ENCODE measurements around the gene LRRC8D. TPM values are rescaled to one million over a fixed set of nuclear protein-coding genes. Genes with fewer than 3 reads are reported as not detected.

Gene LRRC8D
- total RNA-seq, 1 donor from 2014 or later: 22.2 TPM

- no peaks in the 10 kb centered on the region for H3K27me3 ChIP-seq (ENCODE audit: low read depth)
- intact Hi-C loops (cut with DNase I): no loop called here
- no peaks in the 10 kb centered on the region for H3K9me3 ChIP-seq
- H3K36me3 ChIP-seq: no peaks in the 10 kb centered on the region
- TF ChIP-seq CTCF (IDR thresholded peaks at IDR 0.05): no peak
- DNase-seq (no peak), ATAC-seq (no peak)
- peaks cover 7% of the 10 kb centered on the region for H3K4me1 ChIP-seq
- H3K27ac ChIP-seq: no peak overlapping the region
- no peak overlapping the region for H3K4me3 ChIP-seq
Observed at GRCh38 chr1:89950703-89951102, 129.9 kb downstream of the LRRC8D start.

GRCh38 chr1:89951766-89952604 is 131.2 kb downstream of the LRRC8D start:
- ATAC-seq: no peak
- intact Hi-C loops (cut with DNase I): no loop called here
- H3K36me3 ChIP-seq: no peaks in the 10 kb centered on the region
- H3K27ac ChIP-seq: no peak overlapping the region
- no peak for DNase-seq
- no peak overlapping the region for H3K4me3 ChIP-seq
- H3K9me3 ChIP-seq: no peaks in the 10 kb centered on the region
- peaks cover 7% of the 10 kb centered on the region for H3K4me1 ChIP-seq
- H3K27me3 ChIP-seq (ENCODE audit: low read depth): no peaks in the 10 kb centered on the region
- no peak for TF ChIP-seq CTCF (IDR thresholded peaks at IDR 0.05)

- intact Hi-C loops (cut with DNase I): no loop called here
- Histone ChIP-seq H3K4me1 (peaks cover 7% of the 10 kb centered on the region), H3K27ac (no peak overlapping the region), H3K36me3 (no peaks in the 10 kb centered on the region), H3K27me3 (ENCODE audit: low read depth) (no peaks in the 10 kb centered on the region), H3K9me3 (no peaks in the 10 kb centered on the region), H3K4me3 (no peak overlapping the region)
- DNase-seq (no peak), ATAC-seq (no peak)
- TF ChIP-seq CTCF (IDR thresholded peaks at IDR 0.05): no peak
Observed at GRCh38 chr1:89952605-89953130, 131.8 kb downstream of the LRRC8D start.

GRCh38 chr1:89953131-89953626 is 132.3 kb downstream of the LRRC8D start:
- DNase-seq (no peak), ATAC-seq (peak; percentile 56 to 58)
- Histone ChIP-seq H3K27ac (no peak overlapping the region), H3K36me3 (no peaks in the 10 kb centered on the region), H3K9me3 (no peaks in the 10 kb centered on the region), H3K4me1 (peaks cover 7% of the 10 kb centered on the region), H3K4me3 (no peak overlapping the region), H3K27me3 (ENCODE audit: low read depth) (no peaks in the 10 kb centered on the region)
- no peak for TF ChIP-seq CTCF (IDR thresholded peaks at IDR 0.05)
- intact Hi-C loops (cut with DNase I): no loop called here

- DNase-seq (no peak), ATAC-seq (no peak)
- TF ChIP-seq CTCF (IDR thresholded peaks at IDR 0.05): no peak
- H3K9me3 ChIP-seq: no peaks in the 10 kb centered on the region
- intact Hi-C loops (cut with DNase I): no loop called here
- H3K36me3 ChIP-seq: no peaks in the 10 kb centered on the region
- H3K27me3 ChIP-seq (ENCODE audit: low read depth): no peaks in the 10 kb centered on the region
- no peak overlapping the region for H3K27ac ChIP-seq
- H3K4me1 ChIP-seq: peaks cover 7% of the 10 kb centered on the region
- H3K4me3 ChIP-seq: no peak overlapping the region
Observed at GRCh38 chr1:89953929-89954328, 133.1 kb downstream of the LRRC8D start.

All from lower lobe of right lung (tissue), 2 donors.